WTC11 (cell line): ENCODE data around the gene MESP2. TPM values are rescaled to one million over a fixed set of nuclear protein-coding genes. Genes with fewer than 3 reads are reported as not detected.

Experiments used
- ATAC-seq: fragments of 200-7000 bp; cut with Tn5 transposase; 2 replicates; pipeline ENCODE4 v1.10.0; 2021; ENCODE audit warnings: mild to moderate bottlenecking, moderate library complexity
- CTCF ChIA-PET: fragments of 300-600 bp; sonication (Branson Sonifier 250); formaldehyde crosslinking; loops from one replicate; lab custom pipeline; 2021; ENCODE audit warnings: antibody characterized with exemption; lab: Charles Lee
- POLR2A ChIA-PET: fragments of 350-600 bp; sonication (Branson Sonifier 250); formaldehyde crosslinking; loops from one replicate; lab custom pipeline; 2021; ENCODE audit warnings: antibody characterized with exemption; lab: Charles Lee
- DNase-seq: peaks from one replicate; pipeline ENCODE4 v3.0.0; 2021; ENCODE audit warnings: low spot score
- H3K27ac Mint-ChIP-seq: 2 replicates; pipeline ENCODE4 v1.8.0; 2021; ENCODE audit warnings: mixed read lengths
- H3K27me3 Mint-ChIP-seq: 2 replicates; pipeline ENCODE4 v1.8.0; 2021; ENCODE audit warnings: low read depth, mild to moderate bottlenecking, moderate library complexity, mixed read lengths
- H3K36me3 Mint-ChIP-seq: 2 replicates; pipeline ENCODE4 v1.8.0; 2021; ENCODE audit warnings: mixed read lengths
- H3K4me1 Mint-ChIP-seq: 2 replicates; pipeline ENCODE4 v1.8.0; 2022; ENCODE audit warnings: mixed read lengths
- H3K4me3 Mint-ChIP-seq: 2 replicates; pipeline ENCODE4 v1.8.0; 2021; ENCODE audit warnings: mild to moderate bottlenecking, moderate library complexity, mixed read lengths
- H3K9me3 Mint-ChIP-seq: 2 replicates; pipeline ENCODE4 v1.8.0; 2021; ENCODE audit warnings: mixed read lengths
- AFF4 ChIP-seq: sonication (generic); formaldehyde crosslinking; IDR thresholded peaks from 2 replicates; pipeline ENCODE4 v1.8.1; 2023; ENCODE audit warnings: mild to moderate bottlenecking, missing genetic modification reagents, borderline replicate concordance
- ATF1 ChIP-seq: sonication (generic); formaldehyde crosslinking; IDR thresholded peaks from 2 replicates; pipeline ENCODE4 v1.8.1; 2023; ENCODE audit warnings: mild to moderate bottlenecking, moderate library complexity, missing genetic modification reagents
- CBFB ChIP-seq: sonication (generic); formaldehyde crosslinking; IDR thresholded peaks from 2 replicates; pipeline ENCODE4 v1.8.1; 2022; ENCODE audit warnings: mild to moderate bottlenecking, low read depth, missing genetic modification reagents
- ELF4 ChIP-seq: sonication (generic); formaldehyde crosslinking; IDR thresholded peaks from 2 replicates; pipeline ENCODE4 v1.8.1; 2022; ENCODE audit warnings: low read depth, mild to moderate bottlenecking, moderate library complexity, missing genetic modification reagents
- GABPB1 ChIP-seq: sonication (generic); formaldehyde crosslinking; IDR thresholded peaks from 2 replicates; pipeline ENCODE4 v1.8.1; 2023; ENCODE audit warnings: mild to moderate bottlenecking, missing genetic modification reagents
- GRHL2 ChIP-seq: fragments of 250-450 bp; sonication (Bioruptor Pico); IDR thresholded peaks from 2 replicates; pipeline ENCODE4 v1.8.0; 2022; ENCODE audit warnings: mild to moderate bottlenecking, moderate library complexity; ENCODE audit not compliant: insufficient replicate concordance, severe bottlenecking
- GTF2I ChIP-seq: fragments of 250-450 bp; sonication (Bioruptor Pico); conservative IDR thresholded peaks from 2 replicates; pipeline ENCODE4 v1.4.0; 2021; ENCODE audit warnings: mild to moderate bottlenecking
- MYBL2 ChIP-seq: sonication (generic); formaldehyde crosslinking; IDR thresholded peaks from 2 replicates; pipeline ENCODE4 v1.8.1; 2023; ENCODE audit warnings: mild to moderate bottlenecking, moderate library complexity, missing genetic modification reagents
- NFE2L1 ChIP-seq: sonication (generic); formaldehyde crosslinking; IDR thresholded peaks from 2 replicates; pipeline ENCODE4 v1.8.1; 2023; ENCODE audit warnings: missing genetic modification reagents
- NR2C2 ChIP-seq: sonication (generic); formaldehyde crosslinking; IDR thresholded peaks from 2 replicates; pipeline ENCODE4 v1.8.0; 2022; ENCODE audit warnings: mild to moderate bottlenecking, missing genetic modification reagents
- NR3C1 ChIP-seq: sonication (generic); formaldehyde crosslinking; conservative IDR thresholded peaks from 2 replicates; pipeline ENCODE4 v1.8.1; 2023; ENCODE audit warnings: low read depth, mild to moderate bottlenecking, missing genetic modification reagents
- SP1 ChIP-seq: sonication (generic); formaldehyde crosslinking; conservative IDR thresholded peaks from 2 replicates; pipeline ENCODE4 v1.8.1; 2022; ENCODE audit warnings: missing genetic modification reagents
- USF1 ChIP-seq: sonication (generic); formaldehyde crosslinking; IDR thresholded peaks from 2 replicates; pipeline ENCODE4 v1.8.0; 2022; ENCODE audit warnings: mild to moderate bottlenecking, missing genetic modification reagents
- ZNF138 ChIP-seq: sonication (generic); formaldehyde crosslinking; conservative IDR thresholded peaks from 2 replicates; pipeline ENCODE4 v1.8.1; 2022; ENCODE audit warnings: mild to moderate bottlenecking, moderate library complexity, missing genetic modification reagents
- ZNF219 ChIP-seq: sonication (generic); formaldehyde crosslinking; IDR thresholded peaks from 2 replicates; pipeline ENCODE4 v1.8.0; 2023; ENCODE audit warnings: missing genetic modification reagents, mild to moderate bottlenecking, borderline replicate concordance
- ZNF232 ChIP-seq: sonication (generic); formaldehyde crosslinking; IDR thresholded peaks from 2 replicates; pipeline ENCODE4 v1.8.0; 2022; ENCODE audit warnings: mild to moderate bottlenecking, missing genetic modification reagents
- ZNF416 ChIP-seq: fragments of 250-450 bp; sonication (Bioruptor Pico); IDR thresholded peaks from 2 replicates; pipeline ENCODE4 v1.9.0; 2021; ENCODE audit warnings: mild to moderate bottlenecking, inconsistent platforms
- ZNF425 ChIP-seq: fragments of 250-450 bp; sonication (Bioruptor Pico); conservative IDR thresholded peaks from 2 replicates; pipeline ENCODE4 v1.9.0; 2021; ENCODE audit warnings: mild to moderate bottlenecking
- ZNF512 ChIP-seq: sonication (generic); formaldehyde crosslinking; IDR thresholded peaks from 2 replicates; pipeline ENCODE4 v1.8.1; 2022; ENCODE audit warnings: missing genetic modification reagents, borderline replicate concordance
- total RNA-seq: library from RNA; stranded (reverse); gene quantifications from 3 replicates; pipeline ENCODE4 v1.2.3, GENCODE V29; 2021
- TF ChIP-seq, protein P1 (sequence below): fragments of 250-450 bp; sonication (Bioruptor Pico); IDR thresholded peaks from 2 replicates; pipeline ENCODE4 v1.9.0; 2021; ENCODE audit warnings: moderate library complexity, mild to moderate bottlenecking, inconsistent platforms, borderline replicate concordance

Gene MESP2
- total RNA-seq, 1 experiment from 2014 or later, result 0.68 TPM

DNA sequence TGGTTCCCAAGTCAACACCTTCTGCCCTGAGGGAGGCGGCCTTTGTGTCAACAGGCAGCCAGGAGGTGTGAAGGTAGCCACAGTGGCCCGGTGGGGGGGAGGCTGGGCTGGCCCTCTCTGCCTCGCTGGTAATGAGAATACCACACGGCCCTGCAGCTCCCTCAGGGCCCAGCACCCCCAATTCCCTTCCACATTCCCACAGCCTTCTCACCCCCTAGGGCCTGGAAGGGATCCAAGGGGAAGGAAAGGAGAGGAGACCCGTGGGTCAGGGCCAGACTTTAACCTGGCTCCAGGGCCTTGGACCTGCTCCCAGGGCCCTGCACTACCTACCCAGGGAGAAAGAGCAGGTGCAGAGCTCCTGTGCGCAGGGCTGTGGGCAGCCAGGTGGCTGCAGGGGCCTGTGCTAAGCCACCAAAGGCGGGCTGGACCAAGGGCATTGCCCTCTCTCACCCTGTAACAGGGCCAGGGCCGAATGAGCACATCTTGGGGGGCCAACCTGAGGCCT, 8.7 kb upstream of the MESP2 start (continued):
- TF ChIP-seq ZNF512 (no peak), GABPB1 (CRISPR knock-in tag) (no peak), ATF1 (CRISPR knock-in tag) (no peak), NR2C2 (no peak), GTF2I (CRISPR knock-in tag) (no peak), ELF4 (CRISPR knock-in tag) (no peak), ZNF232 (no peak), AFF4 (CRISPR knock-in tag) (no peak), ZNF425 (CRISPR knock-in tag) (no peak)

DNA sequence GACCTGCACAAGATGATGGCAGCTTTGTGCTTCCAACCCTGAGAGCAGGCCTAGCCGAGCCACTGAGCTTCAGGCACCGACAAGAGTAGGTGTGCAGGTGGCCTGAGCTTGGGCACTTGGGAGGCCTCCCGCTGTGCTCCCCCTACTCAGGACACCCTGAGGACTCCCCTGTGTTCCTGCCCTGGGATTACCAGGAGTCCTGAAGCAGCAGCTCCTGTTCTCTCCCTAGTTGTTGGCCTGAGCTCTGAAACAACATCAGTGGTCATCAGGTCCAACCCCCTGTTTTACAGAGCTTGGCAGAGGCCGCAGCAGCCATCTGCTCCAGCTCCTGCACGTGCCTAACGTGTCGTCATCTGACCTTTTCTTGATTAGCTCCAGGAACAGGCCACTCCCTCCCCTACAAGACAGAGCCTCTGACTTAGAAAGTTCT, 8.0 kb upstream of the MESP2 start:
- Mint-ChIP-seq H3K36me3 (no peaks in the 10 kb centered on the region), H3K27ac (no peak overlapping the region), H3K4me3 (no peak overlapping the region), H3K27me3 (no peaks in the 10 kb centered on the region), H3K4me1 (no peaks in the 10 kb centered on the region), H3K9me3 (no peaks in the 10 kb centered on the region)
- POLR2A ChIA-PET, result no interaction called here
- DNase-seq (no peak), ATAC-seq (no peak)
- TF ChIP-seq GRHL2 (no peak), ELF4 (CRISPR knock-in tag) (no peak), NR3C1 (CRISPR knock-in tag) (no peak), ZNF138 (no peak), ZNF416 (CRISPR knock-in tag) (no peak), CBFB (CRISPR knock-in tag) (no peak), MYBL2 (CRISPR knock-in tag) (no peak), SP1 (CRISPR knock-in tag) (no peak), NFE2L1 (CRISPR knock-in tag) (no peak), ZNF219 (no peak), USF1 (CRISPR knock-in tag) (no peak)
- TF ChIP-seq, protein P1, sequence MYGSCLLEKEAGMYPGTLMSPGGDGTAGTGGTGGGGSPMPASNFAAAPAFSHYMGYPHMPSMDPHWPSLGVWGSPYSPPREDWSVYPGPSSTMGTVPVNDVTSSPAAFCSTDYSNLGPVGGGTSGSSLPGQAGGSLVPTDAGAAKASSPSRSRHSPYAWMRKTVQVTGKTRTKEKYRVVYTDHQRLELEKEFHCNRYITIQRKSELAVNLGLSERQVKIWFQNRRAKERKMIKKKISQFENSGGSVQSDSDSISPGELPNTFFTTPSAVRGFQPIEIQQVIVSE (CRISPR knock-in tag), result no peak
- CTCF ChIA-PET, result interaction anchor here (1.0 to 1.2 kb wide), 2 partner anchors 7 to 120 kb away, joined by 3 read pairs; no protein-coding TSS in a partner anchor
